Measurements from ENCODE around the gene ST6GAL1. TPM values are rescaled to one million over a fixed set of nuclear protein-coding genes. Genes with fewer than 3 reads are reported as not detected.
A peak's percentile ranks its signal among the peaks of the same experiment; 100 is the strongest.
"Not testable (repeated sequence)": the region's sequence is repeated elsewhere in the genome, so short reads cannot be mapped to it uniquely, and the experiment has no call there.

The ST6GAL1 gene
- total and polyA plus RNA-seq, 8 donors = 3.8 to 31.0 (median 13.5) TPM

- Histone ChIP-seq H3K4me1 (no peaks in the 10 kb centered on the region), H3K9me3 (no peaks in the 10 kb centered on the region), H3K36me3 (peaks cover 0 to 14% (median 3%) of the 10 kb centered on the region in 4 donors), H3K27me3 (no peaks in the 10 kb centered on the region), H3K4me3 (no peak overlapping the region), H3K27ac (no peak overlapping the region)
- intact Hi-C loops (cut with DNase I; ENCODE audit: low total_unique reads) = no loop called here
- DNase-seq = peak in 1 of 2 donors; percentile 19
- 88 to 93% (median 89%) methylated on average over 6 of the region's 6 CpGs for WGBS, 5 donors
- no peak for TF ChIP-seq EP300 (IDR thresholded peaks at IDR 0.05)
- TF ChIP-seq POLR2A (IDR thresholded peaks at IDR 0.05) = no peak
- no peak for TF ChIP-seq CTCF (IDR thresholded peaks at IDR 0.05)
- no peak for TF ChIP-seq POLR2AphosphoS5 (IDR thresholded peaks at IDR 0.05)
Observed at GRCh38 chr3:186964071-186964470, 33.7 kb downstream of the ST6GAL1 start.

GRCh38 chr3:186964616-186965015, 34.3 kb downstream of the ST6GAL1 start:
- intact Hi-C loops (cut with DNase I; ENCODE audit: low total_unique reads) = no loop called here
- TF ChIP-seq EP300 (IDR thresholded peaks at IDR 0.05) (no peak), POLR2AphosphoS5 (IDR thresholded peaks at IDR 0.05) (no peak), CTCF (IDR thresholded peaks at IDR 0.05) (no peak), POLR2A (IDR thresholded peaks at IDR 0.05) (no peak)

GRCh38 chr3:186965141-186965879, 35.0 kb downstream of the ST6GAL1 start:
- no peaks in the 10 kb centered on the region for H3K9me3 ChIP-seq
- H3K27me3 ChIP-seq = no peaks in the 10 kb centered on the region
- peak overlapping the region in 2 of 5 donors; percentile 29 to 47 for H3K27ac ChIP-seq
- TF ChIP-seq POLR2A (IDR thresholded peaks at IDR 0.05) (no peak), CTCF (IDR thresholded peaks at IDR 0.05) (no peak), POLR2AphosphoS5 (IDR thresholded peaks at IDR 0.05) (no peak), EP300 (IDR thresholded peaks at IDR 0.05) (no peak)
- H3K4me3 ChIP-seq = no peak overlapping the region
- intact Hi-C loops (cut with DNase I; ENCODE audit: low total_unique reads) = no loop called here
- peak in 1 of 2 donors; percentile 29 for DNase-seq
- no peaks in the 10 kb centered on the region for H3K4me1 ChIP-seq
- 71 to 82% (median 76%) methylated on average over 10 of the region's 10 CpGs for WGBS, 5 donors
- peaks cover 0 to 14% (median 3%) of the 10 kb centered on the region in 4 donors for H3K36me3 ChIP-seq

More at GRCh38 chr3:186964616-186965015, 34.3 kb downstream of the ST6GAL1 start:
- WGBS, 5 donors = 62 to 69% (median 65%) methylated on average over 9 of the region's 9 CpGs
- no peaks in the 10 kb centered on the region for H3K9me3 ChIP-seq
- H3K27me3 ChIP-seq = no peaks in the 10 kb centered on the region
- no peaks in the 10 kb centered on the region for H3K4me1 ChIP-seq
- no peak overlapping the region for H3K4me3 ChIP-seq
- H3K27ac ChIP-seq = peak overlapping the region in 1 of 5 donors; percentile 47
- DNase-seq = no peak
- H3K36me3 ChIP-seq = peaks cover 0 to 14% (median 3%) of the 10 kb centered on the region in 4 donors

GRCh38 chr3:186966406-186966805, 36.1 kb downstream of the ST6GAL1 start:
- no peak overlapping the region for H3K4me3 ChIP-seq
- 77 to 90% (median 84%) methylated on average over 6 of the region's 6 CpGs for WGBS, 5 donors
- TF ChIP-seq CTCF (IDR thresholded peaks at IDR 0.05) (no peak), EP300 (IDR thresholded peaks at IDR 0.05) (no peak), POLR2A (IDR thresholded peaks at IDR 0.05) (no peak), POLR2AphosphoS5 (IDR thresholded peaks at IDR 0.05) (no peak)
- no peaks in the 10 kb centered on the region for H3K27me3 ChIP-seq
- peaks cover 0 to 6% (median 2%) of the 10 kb centered on the region in 4 donors for H3K4me1 ChIP-seq
- intact Hi-C loops (cut with DNase I; ENCODE audit: low total_unique reads) = no loop called here
- H3K36me3 ChIP-seq = peaks cover 0 to 14% (median 3%) of the 10 kb centered on the region in 4 donors
- H3K27ac ChIP-seq = no peak overlapping the region
- no peak for DNase-seq
- H3K9me3 ChIP-seq = no peaks in the 10 kb centered on the region

GRCh38 chr3:186967236-186967635, 36.9 kb downstream of the ST6GAL1 start:
- Histone ChIP-seq H3K36me3 (peaks cover 0 to 14% (median 3%) of the 10 kb centered on the region in 4 donors), H3K4me1 (peaks cover 0 to 13% (median 7%) of the 10 kb centered on the region in 4 donors), H3K27ac (peak overlapping the region in 2 of 5 donors; percentile 31 to 47)
- DNase-seq; H3K9me3 ChIP-seq; H3K4me3 ChIP-seq; H3K27me3 ChIP-seq; intact Hi-C loops (cut with DNase I; ENCODE audit: low total_unique reads): not testable (repeated sequence)
- 93 to 97% (median 94%) methylated on average over 11 of the region's 11 CpGs for WGBS, 5 donors

Measured in stomach (tissue), 9 donors.